ENCODE data around the gene DCTN5.
"Not testable (repeated sequence)": the region's sequence is repeated elsewhere in the genome, so short reads cannot be mapped to it uniquely, and the experiment has no call there.

The DCTN5 gene

GRCh38 chr16:23694644-23695373, 53.5 kb downstream of the DCTN5 start:
- FAIRE-seq, result no peak

- FAIRE-seq, result no peak
Observed at GRCh38 chr16:23695756-23696155, 54.5 kb downstream of the DCTN5 start.

GRCh38 chr16:23699100-23699499, 57.8 kb downstream of the DCTN5 start:
- no peak for FAIRE-seq

DNA sequence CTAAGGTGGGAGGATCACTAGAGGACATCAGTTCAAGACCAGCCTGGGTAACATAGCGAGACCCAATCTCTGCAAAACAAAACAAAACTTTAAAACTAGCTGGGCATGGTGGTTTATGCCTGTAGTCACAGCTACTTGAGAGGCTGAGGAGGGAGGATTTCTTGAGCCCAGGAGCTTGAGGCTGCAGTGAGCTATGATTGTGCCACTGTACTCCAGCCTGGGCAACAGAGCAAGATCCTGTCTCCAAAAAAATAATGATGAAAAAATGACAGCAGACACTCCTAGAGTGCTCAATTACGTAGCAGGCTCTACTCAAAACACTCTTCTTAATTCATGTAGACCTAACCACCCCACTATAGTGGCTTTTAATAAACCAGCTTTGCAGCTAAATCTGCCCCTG, 58.8 kb downstream of the DCTN5 start:
- FAIRE-seq, result no peak

GRCh38 chr16:23700509-23700908, 59.2 kb downstream of the DCTN5 start:
- no peak for FAIRE-seq

DNA sequence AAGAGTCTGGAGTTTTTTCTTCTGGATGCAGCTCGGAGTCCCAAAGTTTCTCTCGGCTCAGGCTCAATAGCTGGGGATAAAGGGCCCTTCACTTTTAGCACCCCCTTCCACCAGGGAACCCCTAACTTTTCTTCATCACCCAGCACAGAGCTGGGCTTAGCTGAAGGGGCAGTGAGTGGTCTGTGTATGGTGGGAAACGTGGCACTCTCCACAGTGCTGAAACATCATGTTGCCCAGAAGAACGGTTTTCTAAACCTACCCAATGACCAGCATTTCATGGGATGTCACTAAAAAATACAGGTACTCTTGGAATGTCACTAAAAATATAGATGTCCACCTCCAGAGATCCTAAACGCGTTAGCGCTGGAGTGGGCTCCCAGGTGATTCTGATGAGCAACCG, 59.8 kb downstream of the DCTN5 start:
- FAIRE-seq, result no peak

- FAIRE-seq, result no peak
Observed at GRCh38 chr16:23702951-23703350, 61.7 kb downstream of the DCTN5 start.

- no peak for FAIRE-seq
Observed at GRCh38 chr16:23704772-23705516, 63.7 kb downstream of the DCTN5 start.

DNA sequence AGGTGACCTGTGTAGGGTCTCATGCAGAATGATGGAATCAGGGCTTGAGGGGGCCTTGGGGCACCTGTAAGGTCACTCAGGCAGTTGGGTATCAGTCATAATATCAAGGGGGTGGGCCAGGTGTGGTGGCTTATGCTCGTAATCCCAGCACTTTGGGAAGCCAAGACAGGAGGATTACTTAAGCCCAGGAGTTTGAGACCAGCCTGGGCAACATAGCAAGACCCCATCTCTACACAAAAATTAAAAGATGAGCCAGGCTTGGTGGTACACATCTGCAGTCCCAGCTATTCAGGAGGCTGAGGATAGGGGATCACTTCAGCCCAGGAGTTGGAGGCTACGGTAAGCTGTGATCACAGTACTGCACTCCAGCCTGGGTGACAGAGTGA, 64.2 kb downstream of the DCTN5 start:
- FAIRE-seq, result no peak

GRCh38 chr16:23706439-23706838, 65.2 kb downstream of the DCTN5 start:
- no peak for FAIRE-seq

- FAIRE-seq, result no peak
Observed at GRCh38 chr16:23709536-23709935, 68.3 kb downstream of the DCTN5 start.

DNA sequence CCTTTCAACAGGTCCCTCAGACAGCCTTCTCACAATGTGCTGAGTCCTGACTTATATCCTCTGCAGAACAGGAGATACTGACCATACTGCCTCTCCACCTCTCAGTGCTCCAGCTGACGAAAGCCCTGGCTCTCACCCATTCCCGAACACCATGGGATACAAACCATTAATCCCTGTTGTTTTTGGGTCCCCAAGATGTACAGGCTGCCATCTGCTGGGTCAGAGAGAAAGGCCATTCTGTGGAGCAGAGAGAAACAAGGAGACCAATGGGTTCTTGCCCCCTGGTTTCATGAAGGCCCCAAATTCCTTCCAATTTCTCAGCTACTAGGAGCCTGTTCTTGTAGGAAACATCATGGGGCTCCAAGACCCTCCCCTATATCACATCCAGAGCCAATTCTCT, 68.7 kb downstream of the DCTN5 start:
- no peak for FAIRE-seq

GRCh38 chr16:23710504-23710903, 69.2 kb downstream of the DCTN5 start:
- no peak for FAIRE-seq

GRCh38 chr16:23711785-23712184, 70.5 kb downstream of the DCTN5 start:
- FAIRE-seq, result no peak

DNA sequence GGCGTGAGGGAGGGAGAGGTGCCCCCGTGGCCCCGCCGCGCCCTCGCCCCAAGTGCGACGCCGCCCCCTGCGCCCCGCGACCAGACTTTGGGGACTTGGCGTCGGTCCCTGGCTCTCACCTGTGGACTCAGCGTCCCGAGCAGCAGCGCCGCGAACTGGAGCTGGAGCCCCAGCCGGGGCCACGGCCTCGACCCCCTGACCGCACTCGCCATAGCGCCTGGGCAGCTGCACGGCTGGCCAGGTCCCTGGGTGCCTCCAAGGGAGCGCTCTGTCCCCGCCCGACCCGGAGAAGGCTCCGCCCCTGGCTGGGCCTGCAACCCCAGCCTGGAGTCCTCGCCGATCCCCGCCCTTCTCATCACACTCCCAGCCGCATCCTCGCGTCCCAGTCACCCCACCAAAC, 71.7 kb downstream of the DCTN5 start, which contains the start of gene ERN2:
Gene ERN2 (minus strand): TSS at position 247 of the 400 bp plus-strand sequence. CDS start 35 bp downstream, at position 212.
- no peak for FAIRE-seq

GRCh38 chr16:23716484-23716883, 75.2 kb downstream of the DCTN5 start:
- no peak for FAIRE-seq

GRCh38 chr16:23722613-23723240, 81.5 kb downstream of the DCTN5 start:
- not testable (repeated sequence) for FAIRE-seq

- FAIRE-seq, result no peak
Observed at GRCh38 chr16:23724096-23724784, 83.0 kb downstream of the DCTN5 start.

DNA sequence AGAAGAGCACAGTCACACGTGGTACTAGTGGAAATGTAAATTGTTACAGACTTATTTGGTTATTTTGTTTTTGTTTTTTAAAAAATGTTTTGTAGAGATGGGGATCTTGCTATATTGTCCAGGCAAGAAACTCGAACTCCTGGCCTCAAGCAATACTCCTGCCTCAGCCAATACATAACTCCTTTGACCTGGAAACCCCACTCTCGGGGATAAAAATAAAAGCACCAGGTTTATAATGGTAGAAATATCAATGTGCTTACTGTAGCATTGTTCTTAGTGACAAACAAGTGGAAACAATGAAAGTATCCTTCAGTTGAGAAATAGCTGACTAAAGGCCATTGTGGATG, 83.5 kb downstream of the DCTN5 start:
- no peak for FAIRE-seq

- no peak for FAIRE-seq
Observed at GRCh38 chr16:23726710-23727109, 85.4 kb downstream of the DCTN5 start.

Measured in A204.1 (cell line).